ENCODE measurements around the gene ZNF324B. TPM values are rescaled to one million over a fixed set of nuclear protein-coding genes. Genes with fewer than 3 reads are reported as not detected.

The ZNF324B gene
- total and polyA plus RNA-seq, 10 of the 15 experiments (the other 5 are each of a cell fraction or from before 2014, with no cell fraction given), result 0.11 to 12.8 (median 4.0) TPM

DNA sequence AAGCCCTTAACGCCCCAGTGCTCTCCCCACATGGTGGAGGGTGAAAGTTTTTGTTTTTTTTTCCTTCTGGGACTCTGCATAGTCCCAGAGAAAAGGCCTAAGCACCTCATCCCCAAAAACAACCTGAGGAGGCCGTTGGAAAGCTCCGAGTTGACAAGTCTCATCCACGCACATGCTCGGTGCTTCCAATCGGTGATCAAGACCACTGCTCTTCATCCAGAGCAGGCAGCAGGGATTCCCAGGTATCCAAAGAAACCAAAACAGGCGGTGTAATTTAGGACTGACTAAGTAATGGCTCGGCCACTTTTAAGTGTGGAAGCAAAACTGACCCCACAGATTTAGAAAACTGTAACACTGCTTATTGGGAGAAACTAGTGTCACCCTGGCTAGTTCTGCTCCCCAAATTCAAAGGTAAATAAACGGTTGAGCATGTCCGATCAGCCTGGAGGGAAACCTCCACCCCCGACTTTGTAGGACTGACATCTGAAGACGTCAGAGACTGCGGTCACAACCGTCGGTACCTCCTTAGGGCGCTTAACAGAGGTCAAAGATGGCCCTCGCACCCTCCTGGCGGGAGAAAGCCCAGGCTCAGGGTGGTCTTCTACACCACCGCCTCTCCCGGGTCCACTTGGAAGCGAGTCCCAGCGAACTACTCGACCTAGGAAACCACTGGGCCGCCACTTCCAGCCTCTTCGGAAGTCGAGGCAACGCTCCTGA lies 23.7 kb downstream of the ZNF324B start (continued):
- TF ChIP-seq CREB1 (IDR thresholded peaks at IDR 0.05; ENCODE audit: low read depth) (peak; percentile 18; the same call in 1 of the 2 replicates), POLR2A (IDR thresholded peaks at IDR 0.05; ENCODE audit: low read depth, low read length) (peak; percentile 0), MTA3 (IDR thresholded peaks at IDR 0.05; ENCODE audit: borderline replicate concordance, low read length) (0 out of 2 replicates have a peak, but pooled peaks have one; percentile 14), GABPA (IDR thresholded peaks at IDR 0.05; ENCODE audit: low read depth) (no peak), RUNX3 (IDR thresholded peaks at IDR 0.05; ENCODE audit: low read length) (peak; percentile 79), PBX3 (IDR thresholded peaks at IDR 0.05; ENCODE audit: insufficient replicate concordance, low read depth, low read length) (peak; percentile 17), EGR1 (IDR thresholded peaks at IDR 0.05; ENCODE audit: borderline replicate concordance in 1 of 2, low read depth in 2 of 2, low read length in 2 of 2) (peak in 1 of 2 experiments; percentile 54; a peak in 1 of 3 replicates), CBFB (IDR thresholded peaks at IDR 0.05; ENCODE audit: low read depth) (no peak; the same call in 1 of the 2 replicates)

DNA sequence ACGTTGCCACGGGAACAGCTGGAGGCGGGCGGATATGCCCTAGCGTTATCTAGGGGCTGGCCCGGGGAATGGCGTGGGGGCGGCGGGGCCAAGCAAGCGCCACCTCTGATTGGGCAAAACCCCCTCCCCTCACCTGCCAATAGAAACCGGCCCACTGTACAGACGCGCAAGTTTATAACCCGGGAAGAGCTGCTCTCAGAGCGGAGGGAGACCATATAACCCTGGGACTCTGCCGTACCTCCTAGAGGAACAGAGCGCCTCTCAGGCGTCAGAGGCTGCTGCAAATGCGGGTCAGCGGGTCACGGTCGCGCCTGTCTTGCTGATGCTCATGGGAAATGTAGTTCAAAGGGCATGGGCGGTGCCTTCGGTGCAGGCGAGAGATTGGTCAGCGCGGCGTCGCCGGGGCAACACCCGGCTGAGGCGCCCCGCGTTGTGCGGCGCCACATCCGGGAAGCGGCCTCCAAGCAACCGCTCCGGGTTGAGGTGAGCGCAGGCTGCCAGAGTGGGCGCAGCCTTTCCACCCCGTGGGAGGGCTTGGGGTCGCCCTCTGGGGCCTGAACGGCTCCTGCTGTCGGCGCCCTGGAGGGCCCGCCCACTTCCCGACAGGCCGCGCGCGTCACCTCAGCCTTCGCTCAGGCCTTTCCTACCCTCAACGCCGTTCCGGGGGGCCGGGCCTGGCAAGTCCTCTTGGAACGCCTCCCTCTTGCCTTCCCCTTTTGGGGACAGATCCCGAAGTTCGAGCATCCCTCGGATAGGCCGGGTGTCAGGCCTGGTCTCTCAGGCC lies 24.5 kb downstream of the ZNF324B start, which contains the start of gene ZNF446:
Gene ZNF446 (plus strand): TSS at position 639 of the 784 bp plus-strand sequence. CDS start 867 bp downstream, outside the sequence.
- Histone ChIP-seq H3K4me1 (ENCODE audit: control insufficient read depth, insufficient read depth, low read length) (peaks cover 21% of the 10 kb centered on the region), H3K36me3 (ENCODE audit: control insufficient read depth in 2 of 2, insufficient read depth in 2 of 2, low read length in 1 of 2) (peaks cover 5 to 7% of the 10 kb centered on the region in 2 experiments), H3K4me3 (peak within 1 kb of the TSS; percentile 50), H3K9me3 (replicated peaks; ENCODE audit: control insufficient read depth, insufficient read depth, low read length) (no peaks in the 10 kb centered on the region), H3K27ac (ENCODE audit: control insufficient read depth, insufficient read depth) (peak within 1 kb of the TSS; percentile 81), H3K4me2 (ENCODE audit: control insufficient read depth, insufficient read depth) (peak within 1 kb of the TSS; percentile 89), H3K9ac (ENCODE audit: control insufficient read depth, insufficient read depth, low read length) (peak within 1 kb of the TSS; percentile 82), H4K20me1 (ENCODE audit: control insufficient read depth, insufficient read depth) (no peaks in the 10 kb centered on the region), H2AFZ (ENCODE audit: control insufficient read depth, low read depth, low read length) (peak within 1 kb of the TSS; percentile 81), H3K79me2 (ENCODE audit: control insufficient read depth, insufficient read depth, low read length) (no peaks in the 10 kb centered on the region; the same call in 1 of the 2 replicates), H3K27me3 (replicated peaks in 1 of 2; ENCODE audit: control insufficient read depth in 2 of 2, insufficient read depth in 2 of 2, low read length in 1 of 2) (no peaks in the 10 kb centered on the region)
- DNase-seq (ENCODE audit: low read depth, low spot score) (peak; percentile 93), FAIRE-seq (peak; percentile 99), ATAC-seq (peak; percentile 95)
- SMC1A ChIA-PET (ENCODE audit: uncharacterized antibody, unreplicated experiment), result interaction anchor here (1.5 kb wide), 1 partner anchor 10 kb away, joined by 4 read pairs; no protein-coding TSS in a partner anchor
- WGBS (ENCODE audit: insufficient coverage, insufficient replicate concordance, low lambda C conversion rate, missing lambda C conversion rate), result under 1% methylated on average over 64 of the region's 64 CpGs
- RAD21 ChIA-PET (ENCODE audit: unreplicated experiment), result interaction anchor here (0.5 to 1.0 kb wide), 3 partner anchors 11 to 13 kb away, joined by 3 to 9 read pairs (median 4); no protein-coding TSS in a partner anchor
- CTCF ChIA-PET, result no interaction called here
- POLR2A ChIA-PET, result interaction anchor here (0.7 to 1.9 kb wide), 3 partner anchors 13 to 113 kb away, joined by 3 to 5 read pairs (median 5); partner anchors contain the start of genes ZNF324B and ZNF497
- no TSS peak for BruUV-seq (replicated peaks)
- in situ Hi-C loops (cut with MboI) (no loop called here), intact Hi-C loops (cut with micrococcal nuclease; ENCODE audit: unreplicated experiment) (loop anchor here (1.0 kb wide), 1 partner anchor 43 kb away; the partner anchor contains the start of gene ZBTB45)
- TF ChIP-seq, protein P1, sequence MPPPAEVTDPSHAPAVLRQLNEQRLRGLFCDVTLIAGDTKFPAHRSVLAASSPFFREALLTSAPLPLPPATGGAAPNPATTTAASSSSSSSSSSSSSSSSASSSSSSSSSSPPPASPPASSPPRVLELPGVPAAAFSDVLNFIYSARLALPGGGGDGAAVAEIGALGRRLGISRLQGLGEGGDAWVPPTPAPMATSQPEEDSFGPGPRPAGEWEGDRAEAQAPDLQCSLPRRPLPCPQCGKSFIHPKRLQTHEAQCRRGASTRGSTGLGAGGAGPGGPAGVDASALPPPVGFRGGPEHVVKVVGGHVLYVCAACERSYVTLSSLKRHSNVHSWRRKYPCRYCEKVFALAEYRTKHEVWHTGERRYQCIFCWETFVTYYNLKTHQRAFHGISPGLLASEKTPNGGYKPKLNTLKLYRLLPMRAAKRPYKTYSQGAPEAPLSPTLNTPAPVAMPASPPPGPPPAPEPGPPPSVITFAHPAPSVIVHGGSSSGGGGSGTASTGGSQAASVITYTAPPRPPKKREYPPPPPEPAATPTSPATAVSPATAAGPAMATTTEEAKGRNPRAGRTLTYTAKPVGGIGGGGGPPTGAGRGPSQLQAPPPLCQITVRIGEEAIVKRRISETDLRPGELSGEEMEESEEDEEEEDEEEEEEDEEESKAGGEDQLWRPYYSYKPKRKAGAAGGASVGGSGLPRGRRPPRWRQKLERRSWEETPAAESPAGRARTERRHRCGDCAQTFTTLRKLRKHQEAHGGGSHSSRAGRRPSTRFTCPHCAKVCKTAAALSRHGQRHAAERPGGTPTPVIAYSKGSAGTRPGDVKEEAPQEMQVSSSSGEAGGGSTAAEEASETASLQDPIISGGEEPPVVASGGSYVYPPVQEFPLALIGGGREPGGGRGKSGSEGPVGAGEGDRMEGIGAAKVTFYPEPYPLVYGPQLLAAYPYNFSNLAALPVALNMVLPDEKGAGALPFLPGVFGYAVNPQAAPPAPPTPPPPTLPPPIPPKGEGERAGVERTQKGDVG (CRISPR knock-in tag; IDR thresholded peaks at IDR 0.05), result no peak
- TF ChIP-seq RCOR1 (conservative IDR thresholded peaks at IDR 0.05; ENCODE audit: low read depth, low read length) (0 out of 2 replicates have a peak, but pooled peaks have one; percentile 26), BACH1 (IDR thresholded peaks at IDR 0.05; ENCODE audit: borderline replicate concordance) (peak; percentile 83), RELA (IDR thresholded peaks at IDR 0.05; ENCODE audit: borderline replicate concordance, partially characterized antibody) (no peak), FOXM1 (IDR thresholded peaks at IDR 0.05; ENCODE audit: low read depth, low read length) (0 out of 2 replicates have a peak, but pooled peaks have one; percentile 29)
